GM10266 (cell line): ENCODE results near the gene GRB10.

ENCODE experiments used
- DNase-seq: peaks from one replicate; pipeline ENCODE4 v3.0.0; 2012; ENCODE audit errors: extremely low spot score
- CTCF ChIP-seq: IDR thresholded peaks from 2 replicates; pipeline ENCODE4 v1.5.1; 2012; ENCODE audit warnings: mild to moderate bottlenecking, low read depth; ENCODE audit not compliant: control insufficient read depth, insufficient read depth; ENCODE audit errors: missing control alignments

GRB10 gene

GRCh38 chr7:50664461-50664922, 118.2 kb downstream of the GRB10 start:
- no peak for TF ChIP-seq CTCF
- no peak for DNase-seq

- no peak for DNase-seq
- no peak for TF ChIP-seq CTCF
Observed at GRCh38 chr7:50663396-50664102, 119.1 kb downstream of the GRB10 start.

GRCh38 chr7:50662996-50663395, 119.7 kb downstream of the GRB10 start:
- no peak for TF ChIP-seq CTCF
- no peak for DNase-seq

- TF ChIP-seq CTCF, result no peak
- no peak for DNase-seq
Observed at GRCh38 chr7:50662041-50662694, 120.5 kb downstream of the GRB10 start.

GRCh38 chr7:50661345-50662040, 121.2 kb downstream of the GRB10 start:
- TF ChIP-seq CTCF, result no peak
- DNase-seq, result no peak

GRCh38 chr7:50660830-50661175, 121.9 kb downstream of the GRB10 start:
- DNase-seq, result no peak
- TF ChIP-seq CTCF, result no peak
